Stimulated activated CD8-positive, alpha-beta memory T cell treated with anti-CD3 and anti-CD28 coated beads, Interleukin-2, amount 100 ng/mL, for 48 hours (primary cell): ENCODE results near the gene TUSC1.
A peak's percentile ranks its signal among the peaks of the same experiment; 100 is the strongest.
"Not testable (repeated sequence)": the region's sequence is repeated elsewhere in the genome, so short reads cannot be mapped to it uniquely, and the experiment has no call there.

Experiments
- DNase-seq, 2 donors: peaks; one replicate each; pipeline ENCODE4 v3.0.0-alpha.2; 2020; ENCODE audit warnings: low read depth in 2 of 2

Gene TUSC1

GRCh38 chr9:25678147-25678666, at the start of gene TUSC1:
Gene TUSC1 (minus strand): TSS chr9:25678444. CDS start chr9:25678312, 132 bp downstream.
- DNase-seq: peak in 1 of 2 donors; percentile 3

- no peak for DNase-seq
Measured at GRCh38 chr9:25726871-25727410, 48.7 kb upstream of the TUSC1 start.

- no peak for DNase-seq
Measured at GRCh38 chr9:25724424-25724823, 46.2 kb upstream of the TUSC1 start.

DNA sequence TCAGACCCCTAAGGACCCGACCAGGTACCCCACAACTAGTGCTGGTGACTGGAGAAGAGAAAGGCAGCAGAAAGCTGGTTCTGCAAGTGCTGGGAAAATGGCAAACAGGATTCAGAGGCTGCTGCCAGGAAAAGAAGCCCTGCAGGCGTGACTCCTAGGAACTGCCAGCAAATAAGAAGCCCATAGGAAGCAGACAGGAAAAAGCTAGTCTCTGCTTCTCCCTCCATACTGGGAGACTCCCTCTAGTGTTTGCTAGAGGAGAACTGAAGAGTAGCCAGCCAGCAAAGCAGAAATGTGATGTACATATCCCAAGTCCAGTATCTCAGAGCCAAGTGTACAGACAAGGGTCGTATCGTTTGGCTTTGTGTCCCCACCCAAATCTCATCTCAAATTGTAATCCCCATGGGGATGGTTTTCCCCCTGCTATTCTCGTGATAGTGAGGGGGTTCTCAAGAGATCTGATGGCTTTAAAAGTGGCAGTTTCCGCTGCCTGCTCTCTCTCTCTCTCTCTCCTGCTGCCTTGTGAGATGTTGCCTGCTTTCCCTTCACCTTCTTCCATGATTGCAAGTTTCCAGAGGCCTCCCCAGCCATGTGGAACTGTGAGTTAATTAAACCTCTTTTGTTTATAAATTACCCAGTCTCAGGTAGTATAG, 38.1 kb upstream of the TUSC1 start:
- no peak for DNase-seq

DNA sequence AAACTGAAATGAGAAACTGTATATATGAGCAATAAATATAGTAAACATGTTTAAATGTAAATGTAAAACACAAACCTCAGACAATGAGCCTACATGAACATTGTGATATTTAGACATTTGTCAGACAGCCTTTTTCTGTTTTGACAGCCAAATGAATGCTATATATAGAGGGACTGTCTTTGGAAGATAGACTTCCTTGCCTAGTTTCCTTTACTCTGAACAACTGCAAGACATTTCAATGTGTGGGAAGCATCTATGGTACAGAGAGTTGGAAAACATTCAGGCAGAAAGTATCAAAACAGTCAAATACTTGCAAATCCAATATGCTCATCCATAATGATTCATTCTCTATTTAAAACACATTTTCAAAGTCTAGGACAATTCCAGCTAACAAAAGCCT, 31.7 kb upstream of the TUSC1 start:
- DNase-seq: no peak

- DNase-seq: no peak
Measured at GRCh38 chr9:25704800-25705199, 26.6 kb upstream of the TUSC1 start.

DNA sequence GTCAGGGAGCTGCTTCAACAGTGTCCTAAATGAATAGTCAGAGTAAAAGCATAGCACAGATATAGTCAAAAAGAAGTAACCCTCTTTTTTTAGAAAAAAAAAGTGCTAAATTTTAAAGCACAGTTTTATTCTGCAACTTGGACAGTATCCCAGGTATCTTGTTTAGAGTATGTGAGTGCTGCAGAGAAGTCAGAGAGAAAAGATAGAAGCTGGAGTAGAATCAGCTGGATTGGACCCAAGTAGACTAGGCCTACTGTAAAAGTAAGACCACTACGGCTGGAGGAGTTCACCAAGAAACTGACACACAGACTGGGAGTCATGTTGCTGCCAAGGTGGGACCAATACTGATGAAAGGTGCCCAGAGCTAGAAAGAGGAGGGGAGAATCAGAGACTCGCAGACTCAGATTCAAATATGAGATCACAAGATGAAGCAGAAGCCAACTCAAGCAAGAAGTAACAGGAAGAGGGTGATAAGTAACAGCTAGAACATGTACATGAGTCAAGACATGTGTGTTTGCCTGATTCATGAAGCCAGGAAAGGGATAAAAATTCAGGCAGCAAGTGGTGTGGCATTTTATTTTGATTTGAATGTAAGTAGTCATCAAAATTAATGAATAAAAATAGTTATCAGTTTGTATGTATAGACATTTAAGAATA, 25.6 kb upstream of the TUSC1 start:
- DNase-seq: no peak

GRCh38 chr9:25702536-25702935, 24.3 kb upstream of the TUSC1 start:
- DNase-seq: no peak

- not testable (repeated sequence) for DNase-seq
Measured at GRCh38 chr9:25700899-25701298, 22.7 kb upstream of the TUSC1 start.

DNA sequence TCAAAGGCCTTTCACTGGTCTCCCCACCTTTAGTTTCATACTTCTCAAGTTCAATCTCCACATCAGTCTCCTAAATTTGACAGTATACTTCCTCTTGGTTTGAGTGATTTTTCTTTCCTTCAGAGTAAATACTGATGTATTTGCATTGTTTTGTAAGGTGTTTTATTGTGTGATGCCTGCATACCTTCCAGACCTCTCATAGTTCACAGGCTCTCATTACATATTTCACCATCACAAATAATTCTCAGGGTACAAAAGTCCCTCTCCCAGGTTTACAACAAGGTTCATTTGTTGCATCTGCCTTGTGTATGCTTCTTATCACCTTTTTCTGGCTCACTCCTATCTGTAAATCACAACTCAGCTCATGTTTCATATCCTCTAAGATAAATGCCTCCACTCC, 22.2 kb upstream of the TUSC1 start:
- no peak for DNase-seq

- no peak for DNase-seq
Measured at GRCh38 chr9:25691786-25692185, 13.5 kb upstream of the TUSC1 start.

DNA sequence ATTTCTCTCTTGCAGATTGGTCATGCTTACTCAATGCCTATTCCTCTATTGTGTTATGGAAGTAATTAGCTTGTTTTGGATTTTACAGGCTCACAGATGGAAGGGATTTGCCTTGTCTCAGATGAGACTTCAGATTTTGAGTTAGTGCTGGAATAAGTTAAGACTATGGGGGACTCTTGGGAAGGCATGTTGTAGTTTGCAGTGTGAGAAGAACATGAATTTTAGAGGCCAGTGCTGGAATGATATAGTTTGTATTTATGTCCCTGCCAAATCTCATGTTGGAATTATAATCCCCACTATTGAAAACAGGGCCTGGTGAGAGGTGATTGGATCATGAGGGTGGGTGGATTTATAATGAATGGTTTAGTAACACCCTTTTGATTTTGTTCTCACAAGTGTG, 6.1 kb upstream of the TUSC1 start:
- DNase-seq: no peak

DNA sequence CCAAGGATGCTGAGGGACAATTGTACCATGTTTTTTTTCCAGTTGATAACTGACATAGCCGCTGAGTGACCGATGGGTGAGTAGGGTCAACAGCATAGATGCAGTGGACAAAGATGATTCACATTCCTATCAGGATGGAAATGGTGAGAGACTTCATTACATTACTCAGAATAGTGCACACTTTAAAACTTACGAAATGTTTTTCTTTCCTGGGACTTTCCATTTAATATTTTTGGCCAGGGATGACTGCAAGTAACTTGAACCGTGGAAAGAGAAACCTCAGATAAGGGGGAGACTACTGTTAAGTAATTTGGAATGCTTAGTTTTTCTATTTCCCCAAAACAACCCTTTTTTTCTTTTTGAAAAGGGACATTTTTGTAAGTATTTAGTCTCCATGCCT, 3.0 kb upstream of the TUSC1 start:
- no peak for DNase-seq

DNA sequence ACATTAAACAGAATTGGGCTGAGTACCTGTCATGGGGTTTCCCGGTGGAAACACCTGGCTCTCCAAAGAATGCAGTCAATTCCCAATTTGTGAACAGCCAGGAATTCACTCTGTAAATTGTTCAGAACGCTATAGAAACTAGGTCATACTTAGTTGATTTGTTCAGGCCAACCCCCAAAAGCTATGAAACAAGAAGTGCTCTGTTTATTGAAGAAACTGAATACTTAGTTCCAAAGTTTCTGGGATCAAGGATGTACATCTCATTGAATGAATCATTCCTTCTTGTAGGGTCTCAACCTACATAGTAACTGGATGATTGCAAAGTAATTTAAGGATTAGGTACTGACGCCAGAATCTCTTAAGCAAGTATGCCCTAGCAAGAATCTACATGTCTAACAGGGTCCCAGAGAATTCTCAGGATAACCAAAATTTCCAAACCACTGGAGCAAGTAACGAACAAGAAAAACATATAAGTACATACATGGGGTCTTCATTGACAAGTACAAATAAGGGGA, 659 bp upstream of the TUSC1 start:
- no peak for DNase-seq

GRCh38 chr9:25677301-25678146, 720 bp downstream of the TUSC1 start:
- DNase-seq: no peak

DNA sequence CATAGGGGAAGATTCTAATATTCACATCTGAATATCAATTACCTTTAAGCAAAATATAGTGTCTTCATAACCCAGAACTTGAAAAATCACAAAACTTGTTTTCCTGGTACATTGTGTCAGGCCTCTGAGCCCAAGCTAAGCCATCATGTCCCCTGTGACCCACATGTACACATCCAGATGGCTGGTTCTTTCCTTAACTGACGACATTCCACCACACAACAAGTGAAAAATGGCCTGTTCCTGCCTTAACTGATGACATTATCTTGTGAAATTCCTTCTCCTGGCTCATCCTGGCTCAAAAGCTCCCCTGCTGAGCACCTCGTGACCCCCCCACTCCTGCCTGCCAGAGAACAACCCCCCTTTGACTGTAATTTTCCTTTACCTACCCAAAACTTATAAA, 2.4 kb downstream of the TUSC1 start:
- not testable (repeated sequence) for DNase-seq

GRCh38 chr9:25658571-25658970, 19.7 kb downstream of the TUSC1 start:
- DNase-seq: no peak

GRCh38 chr9:25654417-25654816, 23.8 kb downstream of the TUSC1 start:
- no peak for DNase-seq

- no peak for DNase-seq
Measured at GRCh38 chr9:25648116-25648515, 30.1 kb downstream of the TUSC1 start.

DNA sequence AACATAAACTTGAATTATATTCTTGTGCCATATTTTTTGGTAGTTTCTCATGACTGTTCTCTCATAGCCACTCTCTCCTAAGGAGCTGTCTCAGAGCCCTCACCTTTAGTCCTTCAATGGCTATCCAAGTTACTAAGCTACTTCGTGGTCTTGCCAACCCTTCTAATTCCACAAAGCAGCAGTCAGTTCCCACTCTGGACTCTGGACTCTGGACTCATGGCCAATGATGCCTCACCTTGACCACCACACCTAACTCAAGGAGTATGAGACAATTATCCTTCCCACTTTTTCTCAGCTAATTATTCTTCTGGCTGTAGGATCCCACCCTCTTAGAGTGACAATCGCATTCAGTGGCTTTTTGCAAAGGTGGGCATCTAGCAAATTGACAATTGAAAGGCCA, 42.2 kb downstream of the TUSC1 start:
- DNase-seq: no peak

DNA sequence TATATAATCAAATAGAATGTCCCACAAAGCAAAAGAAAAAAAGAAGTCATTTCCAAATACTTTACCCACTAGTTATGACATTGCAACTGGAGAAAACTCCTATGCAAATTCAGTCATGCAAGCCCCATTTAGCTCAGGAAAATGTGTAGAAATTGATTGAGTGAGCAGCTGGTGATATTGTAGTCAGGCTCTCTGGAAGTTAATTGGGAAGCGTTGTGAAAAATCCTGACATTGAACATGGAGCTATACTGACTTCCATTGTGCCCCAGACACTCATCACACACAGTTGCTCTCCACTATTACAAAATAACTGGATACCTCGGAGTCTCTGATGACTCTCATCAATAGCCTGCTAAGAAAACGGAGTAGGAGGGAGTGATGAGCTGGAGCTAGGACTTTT, 49.0 kb downstream of the TUSC1 start:
- DNase-seq: no peak
